SIG-M5 (cell line): ENCODE measurements around the gene ACTG2.
"Not testable (repeated sequence)": the region's sequence is repeated elsewhere in the genome, so short reads cannot be mapped to it uniquely, and the experiment has no call there.

Source experiments
- DNase-seq: peaks from one replicate; lab custom pipeline; 2025; lab: John Stamatoyannopoulos, UW

ACTG2 gene

GRCh38 chr2:73937103-73937885 is 44.5 kb downstream of the ACTG2 start:
- no peak for DNase-seq

DNA sequence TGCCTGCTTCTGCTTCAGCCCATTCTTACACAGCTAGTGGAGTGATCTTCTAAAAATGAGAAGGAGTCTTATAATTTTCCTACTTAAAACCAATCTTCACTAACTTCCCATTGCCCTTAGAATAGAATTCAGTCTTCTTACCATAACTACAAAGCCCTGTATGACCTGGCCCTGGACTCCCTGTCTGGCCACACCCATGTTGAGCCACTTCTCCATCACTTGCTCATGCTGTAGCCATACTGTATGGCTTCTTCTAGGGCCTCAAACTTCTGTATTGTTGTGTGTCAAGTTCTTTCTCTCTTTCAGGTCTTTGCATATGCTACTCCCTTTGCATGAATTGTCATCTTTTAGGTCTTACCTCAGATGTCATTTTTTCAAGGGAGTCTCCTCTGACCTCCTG is 45.1 kb downstream of the ACTG2 start:
- no peak for DNase-seq

GRCh38 chr2:73938718-73939352 is 46.0 kb downstream of the ACTG2 start:
- DNase-seq = no peak

DNA sequence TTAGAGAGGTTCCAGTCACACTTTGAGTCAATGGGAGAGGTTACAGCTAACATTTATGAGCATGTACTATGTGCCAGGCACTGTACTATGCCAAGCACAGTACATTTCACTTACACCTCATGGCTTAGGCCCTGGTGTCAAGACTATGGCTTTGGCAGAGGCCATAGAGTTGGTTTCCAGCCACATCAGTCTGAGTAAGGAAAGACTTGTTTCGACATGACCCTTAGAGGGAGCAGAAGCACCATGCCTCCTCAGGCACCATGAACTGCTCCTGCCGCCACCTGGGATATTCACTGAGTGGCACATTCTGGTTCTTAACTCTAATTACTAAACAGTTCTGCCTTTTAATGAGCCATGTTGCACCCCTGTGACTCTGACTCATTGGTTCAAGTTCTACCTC is 46.6 kb downstream of the ACTG2 start:
- DNase-seq = no peak

DNA sequence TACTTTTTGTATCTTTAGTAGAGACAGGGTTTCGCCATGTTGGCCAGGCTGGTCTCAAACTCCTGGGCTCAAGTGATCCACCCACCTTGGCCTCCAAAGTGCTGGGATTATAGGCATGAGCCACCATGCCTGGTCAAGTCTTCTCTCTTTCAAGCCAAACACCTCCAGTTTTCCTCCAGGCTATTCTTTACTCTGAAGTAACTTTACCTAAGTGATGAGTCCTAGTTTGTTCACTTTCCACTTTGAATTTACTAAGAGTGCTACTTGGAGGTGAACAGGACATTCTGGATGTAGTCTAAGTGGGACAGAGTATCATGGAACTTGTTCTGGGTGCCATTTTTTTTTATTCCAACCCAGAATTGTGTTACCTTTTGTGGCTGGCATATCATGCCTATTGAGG is 47.3 kb downstream of the ACTG2 start:
- DNase-seq = not testable (repeated sequence)

DNA sequence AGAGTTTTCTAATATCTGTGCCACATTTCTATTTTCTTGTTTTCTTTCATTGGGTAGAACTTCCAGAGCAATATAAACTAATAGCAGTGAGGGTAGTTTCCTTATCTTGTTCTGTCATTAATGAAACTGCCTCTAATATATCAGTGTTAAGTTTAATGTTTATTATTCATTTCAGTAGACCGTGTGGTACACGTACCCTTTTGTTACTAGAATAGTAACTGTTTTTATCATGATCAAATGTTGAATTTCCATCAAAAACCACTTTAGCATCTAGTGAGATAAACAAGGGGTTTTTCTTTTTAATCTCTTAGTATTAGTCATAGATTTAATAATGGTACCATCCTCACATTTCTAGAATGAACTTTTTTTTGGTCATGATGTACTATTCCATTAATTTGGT is 49.9 kb downstream of the ACTG2 start:
- no peak for DNase-seq

- no peak for DNase-seq
Measured at GRCh38 chr2:73944714-73945113, 51.9 kb downstream of the ACTG2 start.

DNA sequence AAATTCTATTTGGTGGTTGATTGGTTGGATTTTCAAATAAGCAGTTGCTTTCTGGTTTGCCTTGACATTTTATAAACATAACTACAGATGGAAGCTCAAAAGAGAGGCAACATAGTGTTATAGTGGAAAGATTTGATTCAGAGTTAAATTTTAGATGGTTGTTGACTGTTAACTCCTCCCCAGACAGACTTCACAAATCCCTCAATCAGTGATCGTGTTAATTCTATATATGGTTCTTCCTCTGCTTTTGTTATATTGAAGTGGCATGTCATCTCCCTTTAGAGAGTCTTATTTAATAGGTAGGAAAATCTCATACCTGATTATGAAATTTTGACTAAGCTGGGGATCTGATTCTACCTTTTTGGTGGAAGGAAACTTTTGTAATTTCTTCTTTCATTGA is 53.4 kb downstream of the ACTG2 start:
- no peak for DNase-seq

GRCh38 chr2:73946666-73947065 is 53.9 kb downstream of the ACTG2 start:
- no peak for DNase-seq

GRCh38 chr2:73947412-73948018 is 54.7 kb downstream of the ACTG2 start:
- DNase-seq = no peak

DNA sequence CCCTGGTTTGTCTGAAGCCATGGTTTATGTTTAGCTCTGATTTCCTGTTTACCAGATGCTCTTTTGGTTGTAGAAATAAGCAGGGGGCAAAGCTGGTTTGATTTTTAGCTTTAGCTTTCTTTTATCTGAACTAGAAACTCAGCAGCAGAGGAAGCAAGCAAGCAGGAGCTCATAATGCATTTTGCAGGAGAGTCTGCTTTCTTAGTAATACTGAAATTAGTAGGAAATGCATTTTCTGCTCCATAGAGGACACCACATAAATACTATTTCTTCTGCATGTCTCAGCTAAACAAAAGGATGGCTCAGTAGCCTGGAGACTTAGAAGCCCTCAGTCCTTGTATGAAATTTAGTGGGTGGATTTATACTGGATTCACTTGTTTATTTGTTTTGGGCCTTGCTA is 57.0 kb downstream of the ACTG2 start:
- DNase-seq = no peak

GRCh38 chr2:73952499-73953446 is 60.0 kb downstream of the ACTG2 start:
- DNase-seq = no peak

DNA sequence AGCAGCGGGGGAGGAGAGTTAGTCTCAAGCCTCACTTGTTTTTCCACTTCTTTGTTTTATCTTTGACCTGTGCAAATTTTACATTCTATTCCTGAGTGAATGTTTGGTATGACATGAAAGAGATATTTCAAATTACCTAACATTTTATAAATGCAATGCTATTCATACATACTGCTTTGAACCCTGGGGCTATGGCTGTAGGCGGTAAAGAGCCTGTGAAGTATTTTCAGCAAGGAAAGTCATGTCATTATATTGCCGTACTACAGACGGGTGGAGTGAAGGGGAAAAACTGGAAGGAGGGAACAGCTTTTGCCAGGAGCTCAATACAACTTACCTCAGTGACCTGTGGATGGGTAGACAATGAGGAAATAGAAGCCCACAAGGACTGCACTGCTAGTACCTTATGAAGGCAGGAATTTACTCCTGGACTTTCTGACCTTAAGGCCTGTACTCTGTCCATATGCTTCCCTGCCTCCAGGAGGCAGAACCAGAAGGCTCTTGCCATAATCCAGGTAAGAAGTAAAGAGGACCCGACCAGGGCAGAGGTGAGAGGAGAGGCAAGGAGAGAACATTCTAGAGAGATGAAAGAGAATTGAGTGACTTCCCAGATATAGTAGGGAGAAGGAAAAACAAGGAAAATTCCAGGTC is 63.5 kb downstream of the ACTG2 start:
- no peak for DNase-seq

GRCh38 chr2:73961274-73961673 is 68.5 kb downstream of the ACTG2 start:
- no peak for DNase-seq

GRCh38 chr2:73961823-73962615 is 69.2 kb downstream of the ACTG2 start:
- DNase-seq = no peak

GRCh38 chr2:73962798-73963197 is 70.0 kb downstream of the ACTG2 start:
- DNase-seq = no peak

DNA sequence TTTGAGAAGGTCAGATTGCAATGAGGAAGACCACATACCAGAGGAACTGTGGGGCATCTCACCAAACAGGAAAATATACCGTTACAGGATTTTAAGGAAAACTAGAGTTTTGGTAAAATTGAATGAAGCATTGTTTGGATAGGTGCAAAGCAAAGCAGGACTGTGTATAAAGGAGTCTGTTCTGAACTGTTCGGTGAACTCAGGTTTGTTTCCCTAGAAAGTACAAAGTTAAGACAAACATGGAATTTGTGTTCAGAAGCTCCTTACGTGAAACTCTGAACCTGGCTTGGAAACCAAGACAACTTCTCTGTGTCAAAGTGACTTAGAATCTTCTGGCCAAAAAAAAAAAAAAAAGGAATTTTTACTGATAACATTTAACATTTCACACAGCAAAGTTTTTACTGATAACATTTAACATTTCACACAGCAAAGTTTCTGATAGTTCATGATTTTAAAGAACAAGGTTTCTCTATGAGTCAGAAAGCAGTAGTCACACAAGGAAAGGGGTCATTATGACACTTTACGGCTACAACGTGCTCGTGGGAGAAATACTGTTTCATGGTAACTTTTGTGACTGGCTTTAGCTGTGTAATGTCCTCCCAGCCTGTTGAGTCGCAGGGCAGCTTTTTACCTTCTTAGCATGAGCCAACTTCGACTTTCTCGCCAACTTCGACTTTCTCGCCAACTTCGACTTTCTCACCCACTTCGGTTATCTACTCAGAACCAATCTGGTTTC is 70.7 kb downstream of the ACTG2 start:
- no peak for DNase-seq

DNA sequence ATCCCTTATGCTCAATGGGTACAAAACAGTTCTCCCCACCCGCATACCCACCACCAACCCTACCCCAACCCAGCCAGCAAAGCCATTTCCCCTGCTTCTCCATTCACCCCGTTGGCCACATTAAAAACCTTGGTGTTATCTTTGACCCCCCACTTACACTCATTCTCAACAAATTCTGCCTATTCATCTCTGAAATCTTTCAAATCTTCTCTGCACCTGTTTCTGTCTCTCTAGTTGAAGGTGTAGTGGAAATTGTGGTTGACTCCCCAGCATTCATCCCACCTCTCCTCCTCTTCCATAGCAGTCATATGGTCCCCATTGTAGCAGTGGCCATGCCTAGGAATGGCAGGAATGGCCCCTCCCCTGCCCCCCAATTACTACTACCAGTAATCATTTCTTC is 71.4 kb downstream of the ACTG2 start:
- DNase-seq = no peak

DNA sequence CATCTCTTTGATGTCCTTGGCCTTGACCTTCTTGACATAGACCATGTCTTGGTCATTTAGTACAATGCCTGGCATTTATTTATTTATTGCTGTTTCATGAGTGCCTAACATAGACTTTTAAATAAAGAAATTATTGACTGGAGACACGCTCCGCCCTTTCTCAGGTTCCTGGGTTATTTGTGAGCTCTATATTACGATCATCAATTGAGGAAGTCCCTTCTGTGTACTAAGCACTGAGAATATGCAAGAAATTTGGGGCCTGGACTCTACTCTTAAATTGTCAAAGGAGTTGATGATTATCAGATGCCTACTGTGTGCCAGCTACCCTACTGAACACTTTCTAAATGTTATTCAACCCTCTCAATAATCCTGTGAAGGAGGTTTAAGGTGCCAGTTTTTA is 72.2 kb downstream of the ACTG2 start:
- no peak for DNase-seq

GRCh38 chr2:73968357-73968937 is 75.6 kb downstream of the ACTG2 start:
- DNase-seq = no peak
